GM21576 (cell line): ENCODE data around the gene MC2R.
"Not testable (repeated sequence)": the region's sequence is repeated elsewhere in the genome, so short reads cannot be mapped to it uniquely, and the experiment has no call there.

Experiments used
- ATAC-seq: cut with Tn5 transposase; IDR thresholded peaks from one replicate; pipeline ENCODE4 v1.9.1; 2021; ENCODE audit warnings: mild to moderate bottlenecking, moderate library complexity; ENCODE audit not compliant: unreplicated experiment

The MC2R gene

DNA sequence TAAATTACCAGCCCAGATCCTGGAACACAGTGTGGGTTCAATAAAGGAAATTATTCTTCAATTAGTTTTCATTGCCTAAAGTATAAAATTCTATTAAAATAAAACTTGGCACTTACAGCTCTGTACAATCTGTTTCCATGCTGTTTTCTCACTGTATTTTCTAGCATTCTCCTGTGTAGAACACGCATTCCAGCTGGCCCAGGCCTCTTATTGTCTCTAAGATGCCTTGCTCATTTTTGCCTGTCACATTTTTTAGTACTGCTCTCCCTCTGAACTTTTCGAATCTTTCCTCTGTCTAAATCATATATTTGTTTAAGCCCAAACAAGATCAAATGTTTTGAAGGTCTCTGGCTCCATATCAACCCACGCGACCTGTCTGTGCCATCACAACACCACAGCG, 20.8 kb downstream of the MC2R start:
- no peak for ATAC-seq

GRCh38 chr18:13893418-13893760, 21.9 kb downstream of the MC2R start:
- peak; percentile 98 for ATAC-seq

- no peak for ATAC-seq
Measured at GRCh38 chr18:13892098-13892497, 23.2 kb downstream of the MC2R start.

DNA sequence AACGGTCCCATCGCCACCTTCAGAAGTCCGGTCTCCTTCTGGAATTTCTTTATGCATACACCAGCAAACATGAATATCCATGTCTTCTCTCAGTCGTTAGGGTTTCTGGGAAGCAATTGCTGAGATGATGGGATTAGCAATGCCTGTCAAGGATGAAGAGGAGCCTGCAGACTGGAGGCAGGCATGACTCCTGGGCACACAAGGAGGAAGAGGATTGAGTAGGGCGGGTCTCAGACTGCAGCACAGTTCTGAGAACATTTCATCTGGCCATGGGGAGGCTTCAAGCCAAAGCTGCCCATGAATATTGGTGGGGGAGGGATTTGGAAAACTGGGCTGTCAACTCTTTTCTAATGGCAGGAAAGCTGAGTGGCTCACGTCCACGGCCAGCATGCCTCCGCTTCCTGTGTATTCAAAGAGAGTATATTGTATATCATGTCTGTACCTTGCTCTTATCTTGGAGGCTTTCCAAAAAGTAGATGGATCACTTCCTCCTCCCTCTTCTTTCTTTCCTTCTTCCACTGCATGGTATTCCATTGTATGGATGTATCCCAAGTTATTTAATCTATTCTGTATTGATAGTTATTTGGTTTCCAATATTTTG, 24.5 kb downstream of the MC2R start:
- ATAC-seq = no peak

GRCh38 chr18:13889671-13890070, 25.7 kb downstream of the MC2R start:
- no peak for ATAC-seq

DNA sequence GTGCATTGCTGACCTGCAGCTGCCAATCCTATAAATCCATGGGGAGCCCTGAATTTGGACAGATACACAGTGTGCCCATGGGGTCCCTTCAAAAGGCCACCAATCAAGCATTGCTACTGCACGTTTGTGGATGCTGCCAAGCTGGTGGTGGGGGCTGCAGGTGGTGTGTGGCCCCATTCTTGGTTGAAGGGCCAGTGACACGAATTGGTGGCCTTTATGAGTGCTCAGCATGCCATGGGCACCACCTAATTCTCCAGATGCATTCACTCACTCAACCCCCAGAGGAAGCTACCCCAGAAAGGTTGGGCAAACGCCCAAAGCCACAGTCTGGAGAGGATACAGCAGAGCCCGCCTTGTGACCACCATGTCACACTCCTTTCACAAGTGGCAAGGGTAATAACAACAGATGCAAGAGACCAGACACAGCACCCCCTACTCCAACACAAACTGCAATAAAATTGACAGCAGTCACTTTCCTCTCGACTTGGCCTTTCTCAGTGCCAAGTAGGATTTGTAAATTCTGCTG, 27.1 kb downstream of the MC2R start:
- ATAC-seq = no peak

DNA sequence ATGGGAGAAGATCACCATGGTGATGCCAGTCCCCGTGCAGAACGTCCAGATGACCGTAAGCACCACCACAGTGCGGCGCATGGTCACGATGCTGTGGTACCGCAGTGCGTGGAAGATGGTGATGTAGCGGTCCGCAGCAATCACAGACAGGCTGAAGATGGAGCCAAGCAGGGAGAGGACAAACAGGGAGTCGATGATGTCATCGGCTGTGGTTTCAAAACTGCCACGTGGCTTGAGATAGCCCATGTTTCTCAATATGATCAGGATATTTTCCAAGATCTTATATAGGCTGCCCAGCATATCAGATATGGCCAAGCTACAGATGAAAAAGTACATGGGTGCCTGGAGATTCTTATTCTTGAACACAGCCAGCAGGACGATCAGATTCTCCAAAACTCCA, 30.3 kb downstream of the MC2R start:
- no peak for ATAC-seq

DNA sequence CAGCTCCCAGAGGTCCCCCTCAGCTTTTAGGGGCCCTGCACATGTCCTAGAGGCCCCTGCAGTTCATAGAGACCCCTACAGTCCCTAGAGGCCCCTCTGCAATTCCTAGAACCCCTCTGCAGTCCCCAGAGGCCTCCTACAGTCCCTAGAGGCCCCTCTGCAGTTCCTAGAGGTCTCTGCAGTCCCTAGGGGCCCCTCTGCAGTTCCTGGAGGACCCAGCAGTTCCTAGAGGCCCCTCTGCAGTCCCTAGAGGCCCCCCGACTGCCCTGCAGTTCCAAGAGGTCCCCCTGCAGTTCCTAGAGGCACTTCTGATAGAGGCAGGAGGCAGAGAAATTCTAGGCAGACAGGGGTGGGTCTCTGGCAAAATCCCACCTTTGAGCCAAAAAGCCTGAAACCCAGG, 35.4 kb downstream of the MC2R start:
- ATAC-seq = no peak

GRCh38 chr18:13879492-13879891, 35.8 kb downstream of the MC2R start:
- no peak for ATAC-seq

GRCh38 chr18:13878857-13879256, 36.5 kb downstream of the MC2R start:
- ATAC-seq = no peak

GRCh38 chr18:13877157-13877556, 38.2 kb downstream of the MC2R start:
- no peak for ATAC-seq

DNA sequence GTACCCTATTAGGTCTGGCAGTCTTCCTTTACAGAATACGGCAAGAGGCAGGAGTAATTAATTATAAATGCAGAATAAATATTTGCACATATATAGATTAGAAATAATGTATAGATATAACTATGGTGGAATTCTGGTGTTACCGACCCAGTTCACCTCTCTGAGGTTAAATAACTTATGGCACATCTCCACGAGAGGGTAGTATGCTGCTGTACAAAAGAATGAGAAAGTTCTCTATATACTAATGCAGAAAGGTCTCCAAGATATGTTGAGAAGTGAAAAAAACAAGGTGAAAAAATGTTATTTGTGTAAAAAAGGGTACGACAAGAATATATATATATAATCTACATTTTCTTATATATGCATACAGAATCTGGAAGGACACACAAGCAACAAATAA, 40.8 kb downstream of the MC2R start:
- no peak for ATAC-seq

DNA sequence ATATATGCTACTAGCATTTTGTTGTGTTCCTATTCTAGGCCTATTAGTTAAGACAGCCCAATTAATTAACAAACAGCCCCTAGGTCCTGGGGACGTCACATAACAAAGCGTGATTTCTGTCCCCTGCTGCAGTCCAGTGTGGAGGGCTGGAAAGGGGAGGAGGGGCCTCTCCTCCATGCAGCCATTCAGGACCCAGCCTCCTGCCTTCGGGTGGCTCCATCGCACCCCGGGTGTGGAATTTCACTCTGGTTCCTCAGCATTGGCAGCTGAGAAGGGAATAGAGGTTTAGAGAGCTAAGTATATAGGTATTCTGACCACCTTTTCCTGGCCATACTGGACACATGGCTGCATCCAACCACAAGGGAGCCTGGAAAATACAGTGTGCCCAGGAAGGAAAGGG, 42.4 kb downstream of the MC2R start:
- ATAC-seq = no peak

DNA sequence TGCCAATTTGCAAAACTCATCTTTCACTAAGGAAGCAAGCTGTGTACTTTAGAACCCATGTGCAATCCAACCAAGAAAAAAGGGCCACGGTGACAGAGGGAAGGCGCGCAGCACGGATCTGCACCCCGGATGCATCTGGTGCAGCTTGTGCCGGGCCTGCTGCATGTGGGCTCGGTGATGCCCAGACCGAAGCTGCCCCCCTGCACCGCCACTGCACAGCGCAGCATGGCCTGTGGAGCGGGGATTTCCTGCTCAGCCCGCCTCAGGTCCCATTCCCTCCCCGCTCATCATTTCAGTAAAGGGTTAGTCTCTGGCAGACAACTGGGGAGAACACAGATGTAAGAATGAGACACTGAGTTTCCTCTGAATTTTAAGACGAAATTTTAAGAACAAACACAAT, 43.0 kb downstream of the MC2R start:
- no peak for ATAC-seq

GRCh38 chr18:13871701-13872100, 43.6 kb downstream of the MC2R start:
- no peak for ATAC-seq

GRCh38 chr18:13868501-13869271, 46.6 kb downstream of the MC2R start:
- ATAC-seq = no peak

DNA sequence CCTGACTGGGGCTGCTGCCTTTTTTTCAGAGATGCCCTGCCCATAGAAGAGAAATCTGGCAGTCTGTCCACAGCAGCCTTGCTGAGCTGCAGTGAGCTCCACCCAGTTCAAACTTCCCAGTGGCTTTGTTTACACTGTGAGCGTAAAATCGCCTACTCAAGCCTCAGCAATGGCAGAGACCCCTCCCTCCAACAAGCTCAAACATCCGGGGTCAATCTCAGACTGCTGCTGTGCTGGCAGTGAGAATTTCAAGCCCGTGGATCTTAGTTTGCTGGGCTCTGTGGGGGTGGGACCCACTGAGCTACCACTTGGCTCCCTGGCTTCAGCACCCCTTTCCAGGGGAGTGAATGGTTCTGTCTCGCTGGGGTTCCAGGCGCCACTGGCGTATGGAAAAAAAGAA, 52.4 kb downstream of the MC2R start:
- ATAC-seq = not testable (repeated sequence)

DNA sequence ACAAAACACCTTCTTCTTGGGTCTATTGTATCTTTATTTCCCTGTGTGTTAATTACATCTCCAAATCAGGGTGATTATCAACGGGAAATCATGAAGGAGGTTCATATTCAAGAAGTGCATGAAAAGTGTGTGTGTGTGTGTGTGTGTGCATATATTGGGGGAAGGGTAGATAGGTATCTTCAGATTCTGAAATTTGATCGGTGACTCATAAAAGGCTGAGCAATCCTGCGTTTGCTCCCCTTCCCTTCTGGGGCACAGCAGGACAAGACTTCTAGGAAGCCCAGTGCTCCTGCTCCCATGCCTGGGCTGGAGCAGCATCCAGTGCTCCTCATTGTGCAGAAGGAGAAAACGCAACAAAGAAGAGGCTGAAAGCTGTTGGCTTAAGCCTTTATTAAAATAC, 65.5 kb downstream of the MC2R start:
- no peak for ATAC-seq

GRCh38 chr18:13836559-13836958, 78.8 kb downstream of the MC2R start:
- ATAC-seq = no peak

- no peak for ATAC-seq
Measured at GRCh38 chr18:13835202-13835601, 80.1 kb downstream of the MC2R start.

GRCh38 chr18:13834496-13835015, 80.8 kb downstream of the MC2R start:
- ATAC-seq = no peak
